Measurements from ENCODE around the gene ERBB2. TPM values are rescaled to one million over a fixed set of nuclear protein-coding genes. Genes with fewer than 3 reads are reported as not detected.

The ERBB2 gene
- total and polyA plus RNA-seq, 2 of the 13 experiments (the other 11 are each of a cell fraction or from before 2014, with no cell fraction given) = 57.7 to 64.1 TPM

GRCh38 chr17:39724731-39725130 lies 24.9 kb downstream of the ERBB2 start:
- Histone ChIP-seq H3K4me1 (ENCODE audit: insufficient read depth, low read length) (peaks cover 9% of the 10 kb centered on the region), H3K27me3 (ENCODE audit: control insufficient read depth in 1 of 2, insufficient read depth in 2 of 2, low read length in 2 of 2) (no peaks in the 10 kb centered on the region), H4K20me1 (ENCODE audit: insufficient read depth, low read length) (no peaks in the 10 kb centered on the region), H3K9ac (ENCODE audit: insufficient read depth, low read depth, low read length) (no peak overlapping the region), H2AFZ (ENCODE audit: low read length) (no peak overlapping the region), H3K4me3 (replicated peaks in 1 of 3; ENCODE audit: insufficient read depth in 1 of 3, low read depth in 2 of 3, low read length in 3 of 3) (no peak overlapping the region), H3K4me2 (ENCODE audit: low read depth, low read length) (no peak overlapping the region), H3K36me3 (replicated peaks in 1 of 2; ENCODE audit: control insufficient read depth in 1 of 2, insufficient read depth in 2 of 2, low read length in 2 of 2) (peaks cover 20 to 65% of the 10 kb centered on the region in 2 experiments), H3K9me3 (ENCODE audit: low read length) (no peaks in the 10 kb centered on the region), H3K79me2 (ENCODE audit: insufficient read depth, low read length) (peaks cover under 1% of the 10 kb centered on the region), H3K27ac (ENCODE audit: extremely low read length, insufficient read depth, low read length) (no peak overlapping the region)
- DNase-seq (ENCODE audit: low spot score) (no peak), FAIRE-seq (no peak), ATAC-seq (no peak)
- CTCF ChIA-PET (ENCODE audit: low intra/inter-chr PET ratio, low total read pairs) = no interaction called here
- no TSS peak for BruUV-seq (replicated peaks)
- 98% methylated on average over 13 of the region's 13 CpGs for WGBS (ENCODE audit: low lambda C conversion rate)
- in situ Hi-C loops (cut with HindIII; ENCODE audit: extremely low pct_ligation_motif_present, low pct_unique_long_range_greater_than_20kb) (no loop called here), intact Hi-C loops (cut with micrococcal nuclease; ENCODE audit: unreplicated experiment) (no loop called here)
- POLR2A ChIA-PET = interaction anchor here (1.6 to 1.7 kb wide), 2 partner anchors 14 to 21 kb away, joined by 3 to 5 read pairs; no protein-coding TSS in a partner anchor
- TF ChIP-seq AGO2 (optimal IDR thresholded peaks at IDR 0.05; ENCODE audit: low read depth, low read length) = peak; percentile 47
- no peak for TF ChIP-seq SATB2 (CRISPR knock-in tag; IDR thresholded peaks at IDR 0.05)
- no peak for TF ChIP-seq NFAT5 (CRISPR knock-in tag; IDR thresholded peaks at IDR 0.05)
- TF ChIP-seq ZKSCAN1 (IDR thresholded peaks at IDR 0.05; ENCODE audit: low read length) = no peak
- TF ChIP-seq ZNF451 (CRISPR knock-in tag; IDR thresholded peaks at IDR 0.05) = no peak
